NCI-H2196 treated with DMSO at 0.1 percent for 48 hours (cell line): Measurements from ENCODE around the gene SNF8.

ENCODE experiments used
- DNase-seq: peaks from one replicate; lab custom pipeline; 2025; ENCODE audit not compliant: unreplicated experiment; lab: John Stamatoyannopoulos, UW

The SNF8 gene

GRCh38 chr17:48930435-48930873 is 14.2 kb downstream of the SNF8 start:
- no peak for DNase-seq

- no peak for DNase-seq
These were observed 14.9 kb downstream of the SNF8 start for GRCh38 chr17:48929812-48930165.

- no peak for DNase-seq
These were observed 15.5 kb downstream of the SNF8 start for GRCh38 chr17:48928876-48929811.

- DNase-seq = no peak
These were observed 16.5 kb downstream of the SNF8 start for GRCh38 chr17:48927978-48928745.

- no peak for DNase-seq
These were observed 18.7 kb downstream of the SNF8 start for GRCh38 chr17:48925991-48926342.

- no peak for DNase-seq
These were observed 19.2 kb downstream of the SNF8 start for GRCh38 chr17:48925251-48925990.

GRCh38 chr17:48915459-48916282 is 29.0 kb downstream of the SNF8 start:
- peak; percentile 20 for DNase-seq

GRCh38 chr17:48912476-48912875 is 32.2 kb downstream of the SNF8 start:
- DNase-seq = no peak

- DNase-seq = no peak
These were observed 34.3 kb downstream of the SNF8 start for GRCh38 chr17:48910370-48910769.

- no peak for DNase-seq
These were observed 34.9 kb downstream of the SNF8 start for GRCh38 chr17:48909783-48910182.

- DNase-seq = peak; percentile 45
These were observed 35.7 kb downstream of the SNF8 start for GRCh38 chr17:48908853-48909394.

GRCh38 chr17:48908047-48908843 is 36.4 kb downstream of the SNF8 start, which contains the start of gene UBE2Z:
TSS of gene UBE2Z (plus strand) at chr17:48908407. CDS start at chr17:48908504, 97 bp downstream.
- DNase-seq = peak; percentile 90

- DNase-seq = no peak
These were observed 37.0 kb downstream of the SNF8 start for GRCh38 chr17:48907713-48908046.

- DNase-seq = no peak
These were observed 38.6 kb downstream of the SNF8 start for GRCh38 chr17:48905987-48906515.

GRCh38 chr17:48904428-48904827 is 40.2 kb downstream of the SNF8 start:
- no peak for DNase-seq

GRCh38 chr17:48903401-48903800 is 41.2 kb downstream of the SNF8 start:
- DNase-seq = no peak

- no peak for DNase-seq
These were observed 43.4 kb downstream of the SNF8 start for GRCh38 chr17:48901241-48901640.

- DNase-seq = no peak
These were observed 49.8 kb downstream of the SNF8 start for GRCh38 chr17:48894886-48895285.
